SK-N-SH (cell line): ENCODE measurements around the gene THSD7B. TPM values are rescaled to one million over a fixed set of nuclear protein-coding genes. Genes with fewer than 3 reads are reported as not detected.

Experiments
- CTCF ChIA-PET: fragments of 300-600, 350-600 bp; formaldehyde crosslinking; extraction: SDS; loops from one replicate; lab custom pipeline; 2021; lab: Yijun Ruan, JAX
- POLR2A ChIA-PET: fragments of 350-600 bp; sonication (Branson Sonifier 250); formaldehyde crosslinking; extraction: SDS; loops from one replicate; lab custom pipeline; 2020; ENCODE audit warnings: antibody characterized with exemption, inconsistent platforms; lab: Yijun Ruan, JAX
- DNase-seq: peaks from one replicate; pipeline ENCODE4 v3.0.0; 2012
- H2AFZ ChIP-seq: fragments of 200-600 bp; sonication (generic); 2 replicates; pipeline ENCODE4 v1.8.1; 2016; ENCODE audit warnings: antibody characterized with exemption, mild to moderate bottlenecking, low read depth
- H3F3A ChIP-seq: fragments of 200-600 bp; sonication (generic); replicated peaks from 2 replicates; pipeline ENCODE3; 2016; ENCODE audit warnings: antibody characterized with exemption, mild to moderate bottlenecking; ENCODE audit not compliant: insufficient read depth
- H3K27ac ChIP-seq, 2 experiments: fragments of 200-500 bp in 1 of 2; fragments of 200-600 bp in 1 of 2; sonication (Bioruptor generic) in 1 of 2; sonication (generic), shearing (Covaris generic) in 1 of 2; 2 replicates each; pipeline versions ENCODE4 v1.5.1 to v1.6.1; 2014 to 2016; ENCODE audit warnings: low read depth in 2 of 2, inconsistent platforms in 1 of 2, low read length in 1 of 2, mild to moderate bottlenecking in 1 of 2, mixed read lengths in 1 of 2
- H3K27me3 ChIP-seq: fragments of 200-600 bp; sonication (generic), shearing (Covaris generic); 2 replicates; pipeline ENCODE4 v1.6.1; 2016; ENCODE audit warnings: mixed run types; ENCODE audit not compliant: insufficient read depth
- H3K36me3 ChIP-seq, 2 experiments: fragments of 200-500 bp in 1 of 2; fragments of 200-600 bp in 1 of 2; sonication (Bioruptor generic) in 1 of 2; sonication (generic) in 1 of 2; replicated peaks in 1 of 2; 2 replicates each; pipeline versions ENCODE3 to v1.5.1; 2014 to 2016; ENCODE audit warnings: low read length in 1 of 2, mild to moderate bottlenecking in 1 of 2; ENCODE audit not compliant: insufficient read depth in 2 of 2, control insufficient read depth in 1 of 2
- H3K4me1 ChIP-seq, 2 experiments: fragments of 200-500 bp in 1 of 2; fragments of 200-600 bp in 1 of 2; sonication (Bioruptor generic) in 1 of 2; sonication (generic), shearing (Covaris generic) in 1 of 2; 2 replicates each; pipeline versions ENCODE4 v1.5.1 to v1.6.1; 2014 to 2016; ENCODE audit warnings: low read depth in 1 of 2, low read length in 1 of 2, mixed run types in 1 of 2; ENCODE audit not compliant: insufficient read depth in 2 of 2, control insufficient read depth in 1 of 2
- H3K4me2 ChIP-seq: fragments of 200-600 bp; sonication (generic), shearing (Covaris generic); 2 replicates; pipeline ENCODE4 v1.6.1; 2017; ENCODE audit warnings: mixed run types
- H3K4me3 ChIP-seq, 2 experiments: fragments of 200-500 bp in 1 of 2; fragments of 200-600 bp in 1 of 2; sonication (Bioruptor generic) in 1 of 2; sonication (generic), shearing (Covaris generic) in 1 of 2; 2 replicates each; pipeline versions ENCODE4 v1.5.1 to v1.8.1; 2014 to 2016; ENCODE audit warnings: low read depth in 2 of 2, inconsistent platforms in 1 of 2, low read length in 1 of 2, mild to moderate bottlenecking in 1 of 2, mixed read lengths in 1 of 2, moderate library complexity in 1 of 2
- H3K79me2 ChIP-seq: fragments of 200-600 bp; sonication (generic); 2 replicates; pipeline ENCODE4 v1.8.1; 2017; ENCODE audit warnings: mild to moderate bottlenecking; ENCODE audit not compliant: insufficient read depth
- H3K9ac ChIP-seq: fragments of 200-600 bp; sonication (generic); 2 replicates; pipeline ENCODE4 v1.6.1; 2017; ENCODE audit warnings: mixed run types
- H3K9me2 ChIP-seq: fragments of 200-600 bp; sonication (generic); 2 replicates; pipeline ENCODE4 v1.6.1; 2017; ENCODE audit warnings: mixed run types
- H3K9me3 ChIP-seq: fragments of 200-600 bp; sonication (generic); 2 replicates; pipeline ENCODE4 v1.6.1; 2017; ENCODE audit warnings: mixed run types, mild to moderate bottlenecking, moderate library complexity
- H4K20me1 ChIP-seq: fragments of 200-600 bp; sonication (generic); 2 replicates; pipeline ENCODE4 v1.6.1; 2017; ENCODE audit warnings: mild to moderate bottlenecking, mixed run types; ENCODE audit not compliant: insufficient read depth
- CHD2 ChIP-seq: fragments of 150-350 bp; IDR thresholded peaks from 2 replicates; pipeline ENCODE4 v1.6.1; 2018; ENCODE audit warnings: low read length; ENCODE audit not compliant: partially characterized antibody
- CTCF ChIP-seq: fragments of 200-600 bp; sonication (generic); IDR thresholded peaks from 2 replicates; pipeline ENCODE4 v1.6.1; 2017; ENCODE audit warnings: antibody characterized with exemption, mild to moderate bottlenecking, moderate library complexity
- ELF1 ChIP-seq: IDR thresholded peaks from 2 replicates; pipeline ENCODE4 v1.4.0; 2012
- EZH2phosphoT487 ChIP-seq: fragments of 200-600 bp; sonication (generic); IDR thresholded peaks from 2 replicates; pipeline ENCODE4 v1.6.1; 2017; ENCODE audit warnings: low read depth, mixed run types, mild to moderate bottlenecking, antibody characterized with exemption, moderate library complexity, borderline replicate concordance
- FOSL2 ChIP-seq: IDR thresholded peaks from 2 replicates; pipeline ENCODE4 v1.4.0; 2012; ENCODE audit warnings: low read depth, mild to moderate bottlenecking, moderate library complexity, borderline replicate concordance
- FOXJ3 ChIP-seq: sonication (generic); formaldehyde crosslinking; IDR thresholded peaks from 2 replicates; pipeline ENCODE4 v1.5.1; 2020; ENCODE audit warnings: mild to moderate bottlenecking, missing genetic modification reagents
- GATA2 ChIP-seq: sonication (generic); formaldehyde crosslinking; IDR thresholded peaks from 2 replicates; pipeline ENCODE4 v1.5.0; 2020; ENCODE audit warnings: mild to moderate bottlenecking, missing genetic modification reagents
- IRF3 ChIP-seq: fragments of 150-350 bp; IDR thresholded peaks from 2 replicates; pipeline ENCODE4 v1.6.1; 2016; ENCODE audit warnings: mild to moderate bottlenecking, low read depth, low read length
- JUND ChIP-seq: IDR thresholded peaks from 2 replicates; pipeline ENCODE4 v1.4.0; 2012
- NFIC ChIP-seq: IDR thresholded peaks from 2 replicates; pipeline ENCODE4 v1.4.0; 2012; ENCODE audit warnings: borderline replicate concordance
- NRF1 ChIP-seq: IDR thresholded peaks from 2 replicates; pipeline ENCODE4 v1.6.1; 2012; ENCODE audit warnings: low read depth, mild to moderate bottlenecking, low read length
- POLR2AphosphoS5 ChIP-seq: IDR thresholded peaks from 2 replicates; pipeline ENCODE4 v1.6.1; 2012; ENCODE audit warnings: low read depth, low read length
- RCOR1 ChIP-seq: fragments of 150-350 bp; IDR thresholded peaks from 2 replicates; pipeline ENCODE4 v1.6.1; 2017; ENCODE audit warnings: antibody characterized with exemption, low read length
- REST ChIP-seq: IDR thresholded peaks from 2 replicates; pipeline ENCODE4 v1.6.1; 2012; ENCODE audit warnings: mild to moderate bottlenecking, low read depth, low read length, moderate library complexity
- SIN3A ChIP-seq: IDR thresholded peaks from 2 replicates; pipeline ENCODE4 v1.6.1; 2012; ENCODE audit warnings: low read depth, mild to moderate bottlenecking, low read length, moderate library complexity, borderline replicate concordance
- TAF1 ChIP-seq: IDR thresholded peaks from 2 replicates; pipeline ENCODE4 v1.6.1; 2012; ENCODE audit warnings: low read depth, mild to moderate bottlenecking, low read length, moderate library complexity, borderline replicate concordance
- YY1 ChIP-seq: IDR thresholded peaks from 2 replicates; pipeline ENCODE4 v1.4.0; 2012; ENCODE audit warnings: low read depth, mild to moderate bottlenecking
- WGBS: methylation state at CpG from one replicate; pipeline ENCODE4 v1.1.6; 2017; ENCODE audit warnings: low lambda C conversion rate; 5-methylcytosine and 5-hydroxymethylcytosine counted together
- polyA plus RNA-seq, 3 experiments: library from polyadenylated mRNA; depleted of rRNA; stranded (reverse); fragments of >200 nt; gene quantifications; 2 replicates each; pipeline ENCODE4 v1.2.3, GENCODE V29; 2012
- TF ChIP-seq, protein P1 (sequence below): IDR thresholded peaks from 2 replicates; pipeline ENCODE4 v1.4.0; 2012; ENCODE audit warnings: low read depth, borderline replicate concordance
- TF ChIP-seq, protein P2 (sequence below): IDR thresholded peaks from 2 replicates; pipeline ENCODE4 v1.4.0; 2012; ENCODE audit warnings: low read depth, borderline replicate concordance

Gene THSD7B
- polyA plus RNA-seq, 1 of the 3 experiments (the other 2 are of a cell fraction): not detected

DNA sequence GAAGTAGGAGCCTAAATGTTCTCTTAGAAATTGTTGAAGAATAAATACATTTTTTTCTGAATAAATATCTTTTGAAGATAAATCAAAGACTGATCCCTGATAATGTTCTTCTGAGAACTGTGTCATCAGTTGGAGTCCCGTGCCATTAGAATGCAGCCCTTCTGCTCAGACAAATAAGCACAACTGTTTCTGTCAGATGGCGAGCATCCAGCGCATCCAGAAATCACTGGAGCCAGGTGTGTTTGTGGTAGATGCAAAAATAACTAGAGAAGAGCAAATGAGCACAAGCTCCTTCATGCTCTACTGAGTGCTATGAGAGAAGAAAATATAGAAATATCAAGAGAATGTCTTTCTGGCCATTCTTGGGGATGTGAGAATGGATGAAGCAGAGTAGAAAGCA, 573.7 kb downstream of the THSD7B start:
- Histone ChIP-seq H3K9ac (no peak overlapping the region), H3K4me3 (no peak overlapping the region), H3K9me2 (no peaks in the 10 kb centered on the region), H3K4me1 (no peaks in the 10 kb centered on the region), H3K4me2 (no peak overlapping the region), H3K27ac (no peak overlapping the region), H4K20me1 (no peaks in the 10 kb centered on the region), H3F3A (no peaks in the 10 kb centered on the region), H2AFZ (no peak overlapping the region), H3K27me3 (no peaks in the 10 kb centered on the region), H3K79me2 (no peaks in the 10 kb centered on the region), H3K36me3 (no peaks in the 10 kb centered on the region), H3K9me3 (no peaks in the 10 kb centered on the region)
- 32% methylated on average over 3 of the region's 3 CpGs for WGBS
- TF ChIP-seq TAF1: no peak
- TF ChIP-seq REST: no peak
- TF ChIP-seq, protein P1, sequence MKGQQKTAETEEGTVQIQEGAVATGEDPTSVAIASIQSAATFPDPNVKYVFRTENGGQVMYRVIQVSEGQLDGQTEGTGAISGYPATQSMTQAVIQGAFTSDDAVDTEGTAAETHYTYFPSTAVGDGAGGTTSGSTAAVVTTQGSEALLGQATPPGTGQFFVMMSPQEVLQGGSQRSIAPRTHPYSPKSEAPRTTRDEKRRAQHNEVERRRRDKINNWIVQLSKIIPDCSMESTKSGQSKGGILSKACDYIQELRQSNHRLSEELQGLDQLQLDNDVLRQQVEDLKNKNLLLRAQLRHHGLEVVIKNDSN: no peak
- no peak for TF ChIP-seq NRF1
- no peak for TF ChIP-seq ELF1
- no peak for TF ChIP-seq JUND
- no peak for TF ChIP-seq GATA2
- TF ChIP-seq YY1: no peak
- no peak for TF ChIP-seq FOSL2
- no peak for TF ChIP-seq FOXJ3 (CRISPR knock-in tag)
- no peak for TF ChIP-seq EZH2phosphoT487
- no peak for TF ChIP-seq IRF3
- TF ChIP-seq, protein P2, sequence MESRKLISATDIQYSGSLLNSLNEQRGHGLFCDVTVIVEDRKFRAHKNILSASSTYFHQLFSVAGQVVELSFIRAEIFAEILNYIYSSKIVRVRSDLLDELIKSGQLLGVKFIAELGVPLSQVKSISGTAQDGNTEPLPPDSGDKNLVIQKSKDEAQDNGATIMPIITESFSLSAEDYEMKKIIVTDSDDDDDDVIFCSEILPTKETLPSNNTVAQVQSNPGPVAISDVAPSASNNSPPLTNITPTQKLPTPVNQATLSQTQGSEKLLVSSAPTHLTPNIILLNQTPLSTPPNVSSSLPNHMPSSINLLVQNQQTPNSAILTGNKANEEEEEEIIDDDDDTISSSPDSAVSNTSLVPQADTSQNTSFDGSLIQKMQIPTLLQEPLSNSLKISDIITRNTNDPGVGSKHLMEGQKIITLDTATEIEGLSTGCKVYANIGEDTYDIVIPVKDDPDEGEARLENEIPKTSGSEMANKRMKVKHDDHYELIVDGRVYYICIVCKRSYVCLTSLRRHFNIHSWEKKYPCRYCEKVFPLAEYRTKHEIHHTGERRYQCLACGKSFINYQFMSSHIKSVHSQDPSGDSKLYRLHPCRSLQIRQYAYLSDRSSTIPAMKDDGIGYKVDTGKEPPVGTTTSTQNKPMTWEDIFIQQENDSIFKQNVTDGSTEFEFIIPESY: no peak
- TF ChIP-seq NFIC: no peak
- no peak for TF ChIP-seq POLR2AphosphoS5
- no peak for TF ChIP-seq CHD2
- no peak for TF ChIP-seq SIN3A
- TF ChIP-seq RCOR1: no peak
- TF ChIP-seq CTCF: no peak
- CTCF ChIA-PET: no interaction called here
- DNase-seq: no peak
- POLR2A ChIA-PET: no interaction called here
